Transverse colon (tissue), 3 donors: ENCODE data around the gene PRKAR1A.

Experiments used
- EP300 ChIP-seq: sonication (generic); formaldehyde crosslinking; IDR thresholded peaks from one replicate; pipeline ENCODE4 v1.6.1; 2017; ENCODE audit warnings: antibody characterized with exemption, low read depth
- POLR2A ChIP-seq: fragments of 450-650 bp; IDR thresholded peaks from one replicate; pipeline ENCODE4 v1.6.1; 2016; ENCODE audit warnings: antibody characterized with exemption, mild to moderate bottlenecking, moderate library complexity
- TF ChIP-seq, protein P1 (sequence below), 5 experiments: fragments of 200-600 bp in 3 of 5; fragments of 450-650 bp in 2 of 5; sonication (generic) in 3 of 5; IDR thresholded peaks; 1 replicate in 2 of 5; 2 replicates in 3 of 5; pipeline ENCODE4 v1.5.1; 2016 to 2017; ENCODE audit warnings: antibody characterized with exemption in 5 of 5, inconsistent platforms in 3 of 5, mild to moderate bottlenecking in 2 of 5, moderate library complexity in 1 of 5

DNA sequence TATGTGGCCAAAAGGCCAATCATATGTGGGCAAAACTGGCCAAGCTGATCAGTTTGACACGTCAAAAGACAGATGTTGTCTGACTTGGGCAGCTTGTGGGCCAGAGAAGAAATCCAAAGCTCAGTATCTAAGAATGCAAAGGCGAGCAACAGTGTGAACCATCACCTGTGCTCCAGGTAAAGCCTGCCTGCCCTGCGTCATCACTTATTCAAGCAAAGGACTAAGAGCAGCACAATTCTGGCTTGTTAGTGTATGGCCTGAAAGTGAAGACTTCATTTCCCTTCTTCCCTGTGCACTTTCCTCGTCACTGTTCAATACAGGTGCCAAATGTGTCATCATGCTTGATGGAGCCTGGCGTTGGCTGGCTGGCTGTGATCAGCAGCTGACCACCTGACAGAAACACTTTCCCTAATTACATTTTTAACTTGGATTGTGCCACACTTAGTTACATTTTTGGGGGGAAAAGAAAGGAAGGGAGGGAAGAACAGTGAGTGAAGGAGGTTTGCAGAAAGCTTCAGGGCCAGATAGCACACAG, 84.2 kb downstream of the PRKAR1A start:
- TF ChIP-seq, protein P1, sequence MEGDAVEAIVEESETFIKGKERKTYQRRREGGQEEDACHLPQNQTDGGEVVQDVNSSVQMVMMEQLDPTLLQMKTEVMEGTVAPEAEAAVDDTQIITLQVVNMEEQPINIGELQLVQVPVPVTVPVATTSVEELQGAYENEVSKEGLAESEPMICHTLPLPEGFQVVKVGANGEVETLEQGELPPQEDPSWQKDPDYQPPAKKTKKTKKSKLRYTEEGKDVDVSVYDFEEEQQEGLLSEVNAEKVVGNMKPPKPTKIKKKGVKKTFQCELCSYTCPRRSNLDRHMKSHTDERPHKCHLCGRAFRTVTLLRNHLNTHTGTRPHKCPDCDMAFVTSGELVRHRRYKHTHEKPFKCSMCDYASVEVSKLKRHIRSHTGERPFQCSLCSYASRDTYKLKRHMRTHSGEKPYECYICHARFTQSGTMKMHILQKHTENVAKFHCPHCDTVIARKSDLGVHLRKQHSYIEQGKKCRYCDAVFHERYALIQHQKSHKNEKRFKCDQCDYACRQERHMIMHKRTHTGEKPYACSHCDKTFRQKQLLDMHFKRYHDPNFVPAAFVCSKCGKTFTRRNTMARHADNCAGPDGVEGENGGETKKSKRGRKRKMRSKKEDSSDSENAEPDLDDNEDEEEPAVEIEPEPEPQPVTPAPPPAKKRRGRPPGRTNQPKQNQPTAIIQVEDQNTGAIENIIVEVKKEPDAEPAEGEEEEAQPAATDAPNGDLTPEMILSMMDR (IDR thresholded peaks at IDR 0.05), result no peak
- TF ChIP-seq EP300 (no peak), POLR2A (no peak)
